ENCODE measurements around the gene FAM241A.

GRCh38 chr4:112156112-112156511, 10.9 kb downstream of the FAM241A start:
- TF ChIP-seq CTCF (IDR thresholded peaks at IDR 0.05) (no peak), POLR2A (IDR thresholded peaks at IDR 0.05) (no peak)

All from right lobe of liver (tissue), 4 donors.